CD8-positive, alpha-beta memory T cell (primary cell): ENCODE measurements around the gene FAM193B. TPM values are rescaled to one million over a fixed set of nuclear protein-coding genes. Genes with fewer than 3 reads are reported as not detected.
A peak's percentile ranks its signal among the peaks of the same experiment; 100 is the strongest.

Experiments used
- CTCF ChIA-PET: fragments of 350-600 bp; sonication (Branson Sonifier 250); formaldehyde crosslinking; loops from one replicate; lab custom pipeline; 2021; ENCODE audit warnings: antibody characterized with exemption; lab: Charles Lee
- POLR2A ChIA-PET: fragments of 350-600 bp; sonication (Branson Sonifier 250); formaldehyde crosslinking; loops from one replicate; lab custom pipeline; 2021; ENCODE audit warnings: antibody characterized with exemption; lab: Charles Lee
- DNase-seq, 5 donors: peaks; one replicate each; pipeline versions ENCODE4 v3.0.0 to v3.0.0-alpha.2; 2020 to 2022; ENCODE audit warnings: mixed read lengths in 1 of 5
- H3K27ac ChIP-seq: one replicate; pipeline ENCODE4 v1.7.0; 2013; ENCODE audit warnings: low read depth, mild to moderate bottlenecking, low read length, moderate library complexity
- H3K27me3 ChIP-seq: 2 replicates; pipeline ENCODE4 v1.7.0; 2013; ENCODE audit warnings: low read length, mild to moderate bottlenecking; ENCODE audit not compliant: insufficient read depth, poor library complexity, severe bottlenecking
- H3K36me3 ChIP-seq: 2 replicates; pipeline ENCODE4 v1.7.0; 2013; ENCODE audit warnings: mild to moderate bottlenecking, low read length, moderate library complexity; ENCODE audit not compliant: insufficient read depth
- H3K4me1 ChIP-seq: 2 replicates; pipeline ENCODE4 v1.7.0; 2013; ENCODE audit warnings: mild to moderate bottlenecking, low read length, moderate library complexity; ENCODE audit not compliant: insufficient read depth
- H3K4me3 ChIP-seq: 2 replicates; pipeline ENCODE4 v1.7.0; 2013; ENCODE audit warnings: mild to moderate bottlenecking, low read length
- H3K9me3 ChIP-seq: 2 replicates; pipeline ENCODE4 v1.7.0; 2013; ENCODE audit warnings: mild to moderate bottlenecking, low read length
- H3K27ac Mint-ChIP-seq, 8 donors: one replicate each; pipeline ENCODE4 v1.8.0; 2020 to 2021; ENCODE audit warnings: mixed read lengths in 8 of 8, mild to moderate bottlenecking in 6 of 8, inconsistent platforms in 3 of 8, moderate library complexity in 3 of 8
- H3K27me3 Mint-ChIP-seq, 2 donors: one replicate each; pipeline ENCODE4 v1.8.0; 2020 to 2021; ENCODE audit warnings: mixed read lengths in 2 of 2, mild to moderate bottlenecking in 1 of 2, moderate library complexity in 1 of 2
- H3K36me3 Mint-ChIP-seq, 3 donors: one replicate each; pipeline ENCODE4 v1.8.0; 2020 to 2021; ENCODE audit warnings: mixed read lengths in 3 of 3, inconsistent platforms in 1 of 3, mild to moderate bottlenecking in 1 of 3
- H3K4me1 Mint-ChIP-seq, 3 donors: one replicate each; pipeline ENCODE4 v1.8.0; 2020 to 2021; ENCODE audit warnings: mixed read lengths in 3 of 3, inconsistent platforms in 1 of 3, mild to moderate bottlenecking in 1 of 3
- H3K4me3 Mint-ChIP-seq, 7 donors: one replicate each; pipeline ENCODE4 v1.8.0; 2020 to 2021; ENCODE audit warnings: mixed read lengths in 7 of 7, mild to moderate bottlenecking in 6 of 7, moderate library complexity in 4 of 7, inconsistent platforms in 2 of 7
- H3K9me3 Mint-ChIP-seq, 5 donors: one replicate each; pipeline ENCODE4 v1.8.0; 2020 to 2022; ENCODE audit warnings: mixed read lengths in 5 of 5, mild to moderate bottlenecking in 3 of 5, moderate library complexity in 2 of 5, inconsistent platforms in 1 of 5
- polyA plus RNA-seq: library from polyadenylated mRNA; unstranded; fragments of 300-500 nt; fragmentation: Illumina TruSeq; gene quantifications from one replicate; pipeline ENCODE4 v1.2.3, GENCODE V29; 2021
- total RNA-seq, 2 experiments: library from RNA; stranded (reverse); gene quantifications; one replicate each; pipeline ENCODE4 v1.2.3, GENCODE V29; 2021

Gene FAM193B
- total and polyA plus RNA-seq, 3 experiments from 2014 or later = 8.5 to 76.6 (median 72.9) TPM

DNA sequence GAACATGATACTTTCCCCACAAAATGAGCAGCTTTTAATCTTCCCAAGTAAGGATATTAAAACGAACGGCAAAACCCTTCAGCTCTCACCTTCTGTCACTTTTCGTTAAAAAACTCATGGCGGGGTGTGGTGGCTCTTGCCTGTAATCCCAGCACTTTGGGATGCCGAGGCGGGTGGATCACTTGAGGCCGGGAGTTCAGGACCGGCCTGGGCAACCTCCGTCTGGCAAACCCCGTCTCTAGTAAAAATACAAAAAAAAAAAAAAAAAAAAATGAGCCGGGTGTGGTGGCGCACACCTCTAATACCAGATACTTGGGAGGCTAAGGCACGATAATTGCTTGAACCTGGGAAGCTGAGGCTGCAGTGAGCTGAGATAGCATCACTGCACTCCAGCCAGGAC lies 38.5 kb upstream of the FAM193B start:
- peaks cover 10 to 25% of the 10 kb centered on the region in 2 donors for H3K27me3 Mint-ChIP-seq
- peak overlapping the region; percentile 91 to 100 (median 99) for H3K4me3 Mint-ChIP-seq
- peaks cover 5 to 47% (median 8%) of the 10 kb centered on the region in 3 donors for H3K36me3 Mint-ChIP-seq
- ChIA-PET POLR2A (interaction anchor here (0.7 kb wide), 1 partner anchor 21 kb away, joined by 9 read pairs; no protein-coding TSS in a partner anchor), CTCF (interaction anchor here (1.3 to 1.5 kb wide), 2 partner anchors 15 to 36 kb away, joined by 3 to 5 read pairs; no protein-coding TSS in a partner anchor)
- Histone ChIP-seq H3K4me1 (peaks cover 23% of the 10 kb centered on the region), H3K27ac (peak overlapping the region; percentile 87), H3K27me3 (peaks cover 3% of the 10 kb centered on the region), H3K9me3 (no peaks in the 10 kb centered on the region), H3K4me3 (peak overlapping the region; percentile 90), H3K36me3 (peaks cover 31% of the 10 kb centered on the region)
- H3K27ac Mint-ChIP-seq = peak overlapping the region in 4 of 8 donors; percentile 6 to 99 (median 52)
- peaks cover 20 to 33% (median 27%) of the 10 kb centered on the region in 3 donors for H3K4me1 Mint-ChIP-seq
- no peak for DNase-seq
- H3K9me3 Mint-ChIP-seq = no peaks in the 10 kb centered on the region

DNA sequence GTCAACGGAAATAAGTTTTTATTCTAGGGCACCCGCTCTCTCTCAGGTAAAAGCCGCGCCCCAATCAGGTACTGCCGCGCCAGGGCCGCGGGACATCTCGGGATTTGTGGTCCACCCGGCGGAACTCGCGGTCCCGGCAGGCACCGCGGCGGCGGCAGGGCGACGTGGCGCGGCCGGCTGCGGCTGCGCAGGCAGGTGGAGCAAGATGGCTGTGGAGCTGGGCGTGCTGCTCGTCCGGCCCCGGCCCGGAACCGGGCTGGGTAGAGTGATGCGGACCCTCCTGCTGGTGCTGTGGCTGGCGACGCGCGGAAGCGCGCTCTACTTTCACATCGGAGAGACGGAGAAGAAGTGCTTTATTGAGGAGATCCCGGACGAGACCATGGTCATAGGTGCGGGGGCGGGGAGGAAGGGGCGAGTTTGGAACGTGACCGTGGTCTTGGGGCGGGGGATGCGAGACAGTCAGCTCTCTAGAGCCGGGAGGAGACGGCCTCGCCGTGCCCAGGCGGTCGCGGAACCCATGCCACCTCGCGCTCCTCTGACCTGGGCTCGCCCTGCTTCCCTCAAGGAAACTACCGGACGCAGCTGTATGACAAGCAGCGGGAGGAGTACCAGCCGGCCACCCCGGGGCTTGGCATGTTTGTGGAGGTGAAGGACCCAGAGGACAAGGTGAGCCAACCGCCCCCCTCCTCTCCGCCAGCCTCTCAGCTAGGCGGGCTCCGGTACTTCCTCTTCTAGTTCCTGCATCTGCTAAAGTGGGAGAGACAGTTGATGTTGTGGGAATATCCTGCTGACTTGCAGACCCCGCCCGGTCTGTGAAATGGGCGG lies 37.9 kb upstream of the FAM193B start, which contains the start of gene TMED9:
Gene TMED9, plus strand, starts transcription at position 194 of the 825 bp plus-strand sequence. Its CDS starts 12 bp downstream, at position 206.
- Mint-ChIP-seq H3K4me3 (peak within 1 kb of the TSS; percentile 91 to 100 (median 99)), H3K4me1 (peaks cover 19 to 30% (median 27%) of the 10 kb centered on the region in 3 donors), H3K27ac (peak within 1 kb of the TSS; percentile 72 to 99 (median 97)), H3K27me3 (peaks cover 10 to 26% of the 10 kb centered on the region in 2 donors), H3K36me3 (peaks cover 5 to 44% (median 8%) of the 10 kb centered on the region in 3 donors), H3K9me3 (no peaks in the 10 kb centered on the region)
- H3K4me3 ChIP-seq = peak within 1 kb of the TSS; percentile 90
- no peaks in the 10 kb centered on the region for H3K9me3 ChIP-seq
- peak within 1 kb of the TSS; percentile 87 for H3K27ac ChIP-seq
- peaks cover 23% of the 10 kb centered on the region for H3K4me1 ChIP-seq
- peak; percentile 79 to 90 (median 86) for DNase-seq
- POLR2A ChIA-PET = interaction anchor here (0.6 to 0.9 kb wide), 2 partner anchors 9 to 25 kb away, joined by 4 read pairs; no protein-coding TSS in a partner anchor
- peaks cover 31% of the 10 kb centered on the region for H3K36me3 ChIP-seq
- CTCF ChIA-PET = interaction anchor here (1.0 to 1.5 kb wide), 3 partner anchors 14 to 41 kb away, joined by 3 to 6 read pairs (median 3); no protein-coding TSS in a partner anchor
- H3K27me3 ChIP-seq = peaks cover 3% of the 10 kb centered on the region

DNA sequence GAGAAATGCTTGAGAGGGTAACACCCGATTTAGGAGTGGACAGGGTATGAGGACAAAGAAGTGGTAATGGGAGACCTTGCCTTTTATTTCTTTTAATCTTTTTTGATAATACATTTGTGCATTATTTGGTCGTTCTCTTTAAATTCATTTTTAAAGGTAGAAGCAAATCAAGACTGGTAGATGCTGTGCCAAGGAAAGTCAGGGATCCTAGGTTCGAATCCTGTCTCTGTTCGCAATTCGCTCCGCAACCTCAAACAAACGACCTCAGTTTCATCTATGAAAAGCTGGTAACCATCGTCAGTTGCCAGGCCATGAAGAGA lies 37.3 kb upstream of the FAM193B start:
- Histone ChIP-seq H3K27me3 (peaks cover 3% of the 10 kb centered on the region), H3K9me3 (no peaks in the 10 kb centered on the region), H3K4me1 (peaks cover 23% of the 10 kb centered on the region), H3K27ac (peak overlapping the region; percentile 1), H3K4me3 (peak overlapping the region; percentile 90), H3K36me3 (peaks cover 31% of the 10 kb centered on the region)
- ChIA-PET POLR2A (interaction anchor here (0.9 kb wide), 1 partner anchor 9 kb away, joined by 4 read pairs; no protein-coding TSS in a partner anchor), CTCF (interaction anchor here (1.0 to 1.5 kb wide), 3 partner anchors 15 to 41 kb away, joined by 3 to 6 read pairs (median 3); no protein-coding TSS in a partner anchor)
- no peak for DNase-seq
- no peaks in the 10 kb centered on the region for H3K9me3 Mint-ChIP-seq
- H3K4me3 Mint-ChIP-seq = peak overlapping the region; percentile 91 to 100 (median 99)
- peak overlapping the region; percentile 72 to 99 (median 86) for H3K27ac Mint-ChIP-seq
- peaks cover 19 to 30% (median 27%) of the 10 kb centered on the region in 3 donors for H3K4me1 Mint-ChIP-seq
- H3K36me3 Mint-ChIP-seq = peaks cover 5 to 41% (median 8%) of the 10 kb centered on the region in 3 donors
- peaks cover 10 to 26% of the 10 kb centered on the region in 2 donors for H3K27me3 Mint-ChIP-seq

DNA sequence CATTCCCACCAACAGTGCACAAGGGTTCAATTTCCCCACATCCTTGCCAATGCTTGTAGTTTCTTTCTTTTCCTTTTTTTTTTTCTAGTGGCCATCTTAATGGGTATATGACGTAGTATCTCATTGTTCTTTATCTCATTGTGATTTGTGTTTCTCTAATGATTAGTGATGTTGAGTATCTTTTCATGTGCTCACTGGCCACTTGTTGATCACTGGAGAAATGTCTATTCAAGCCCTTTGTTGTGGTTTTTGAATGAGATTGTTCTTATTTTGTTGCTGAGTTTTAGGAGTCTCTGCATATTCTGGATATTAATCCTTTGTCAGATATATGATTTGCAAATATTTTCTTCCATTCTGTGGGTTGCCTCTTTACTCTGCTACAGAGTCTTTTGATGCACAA lies 36.0 kb upstream of the FAM193B start:
- peaks cover 19 to 30% (median 27%) of the 10 kb centered on the region in 3 donors for H3K4me1 Mint-ChIP-seq
- H3K36me3 Mint-ChIP-seq = peaks cover 2 to 31% (median 8%) of the 10 kb centered on the region in 3 donors
- H3K4me1 ChIP-seq = peaks cover 23% of the 10 kb centered on the region
- H3K4me3 Mint-ChIP-seq = peak overlapping the region in 3 of 7 donors; percentile 10 to 66 (median 19)
- peaks cover 11 to 38% of the 10 kb centered on the region in 2 donors for H3K27me3 Mint-ChIP-seq
- ChIA-PET CTCF (no interaction called here), POLR2A (no interaction called here)
- peaks cover 3% of the 10 kb centered on the region for H3K27me3 ChIP-seq
- no peak overlapping the region for H3K4me3 ChIP-seq
- no peaks in the 10 kb centered on the region for H3K9me3 Mint-ChIP-seq
- H3K27ac Mint-ChIP-seq = no peak overlapping the region
- no peak overlapping the region for H3K27ac ChIP-seq
- peaks cover 22% of the 10 kb centered on the region for H3K36me3 ChIP-seq
- H3K9me3 ChIP-seq = no peaks in the 10 kb centered on the region
- DNase-seq = no peak

DNA sequence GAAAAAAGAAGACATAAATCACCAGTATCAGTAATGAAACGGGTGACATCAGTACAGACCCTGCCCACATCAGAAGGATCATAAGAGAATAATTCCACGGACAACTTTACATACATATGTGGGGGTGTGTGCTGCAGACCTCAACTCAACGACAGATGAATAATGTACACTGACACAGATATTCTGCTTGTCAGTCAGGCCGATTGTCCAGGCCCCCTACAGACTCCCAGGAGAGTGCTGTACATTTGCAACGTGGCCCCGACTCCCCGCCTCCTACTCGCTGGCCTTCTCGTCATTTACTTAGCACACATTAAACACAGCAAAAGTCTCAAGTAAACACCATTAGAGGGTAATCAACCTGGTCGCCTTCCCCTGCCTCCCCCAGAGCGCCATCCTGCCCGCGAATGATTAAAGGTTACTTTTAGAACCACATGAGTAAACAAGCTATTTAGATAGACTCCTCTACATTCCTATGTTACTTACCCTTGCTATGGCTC lies 34.1 kb upstream of the FAM193B start:
- H3K4me3 Mint-ChIP-seq = peak overlapping the region in 1 of 7 donors; percentile 43
- H3K4me1 ChIP-seq = peaks cover 15% of the 10 kb centered on the region
- H3K4me3 ChIP-seq = no peak overlapping the region
- H3K36me3 Mint-ChIP-seq = peaks cover 2 to 12% (median 3%) of the 10 kb centered on the region in 3 donors
- H3K9me3 ChIP-seq = no peaks in the 10 kb centered on the region
- DNase-seq = no peak
- ChIA-PET CTCF (no interaction called here), POLR2A (no interaction called here)
- peaks cover 18 to 54% of the 10 kb centered on the region in 2 donors for H3K27me3 Mint-ChIP-seq
- peaks cover 3% of the 10 kb centered on the region for H3K36me3 ChIP-seq
- H3K4me1 Mint-ChIP-seq = peaks cover 13 to 21% (median 21%) of the 10 kb centered on the region in 3 donors
- H3K27me3 ChIP-seq = peaks cover 3% of the 10 kb centered on the region
- H3K9me3 Mint-ChIP-seq = no peaks in the 10 kb centered on the region
- H3K27ac Mint-ChIP-seq = no peak overlapping the region
- H3K27ac ChIP-seq = no peak overlapping the region

DNA sequence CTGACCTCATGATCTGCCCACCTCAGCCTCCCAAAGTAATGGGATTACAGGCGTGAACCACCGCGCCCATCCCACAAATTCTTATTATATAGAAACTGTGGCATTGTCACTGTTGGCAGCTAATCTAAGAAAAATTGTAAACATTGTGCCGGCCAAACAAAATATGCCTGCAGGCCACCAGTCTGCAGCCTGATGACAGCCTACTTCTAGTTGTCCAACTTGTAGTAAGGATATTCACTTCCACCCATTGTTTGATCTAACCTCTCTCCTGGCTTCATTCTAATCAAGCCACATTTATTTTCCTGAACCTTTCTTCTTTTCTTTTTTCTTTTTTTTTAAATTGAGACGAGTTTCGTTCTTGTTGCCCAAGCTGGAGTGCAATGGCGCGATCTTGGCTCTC lies 24.0 kb upstream of the FAM193B start:
- Histone ChIP-seq H3K4me1 (no peaks in the 10 kb centered on the region), H3K27ac (no peak overlapping the region), H3K27me3 (no peaks in the 10 kb centered on the region), H3K9me3 (no peaks in the 10 kb centered on the region), H3K4me3 (no peak overlapping the region), H3K36me3 (no peaks in the 10 kb centered on the region)
- H3K4me1 Mint-ChIP-seq = no peaks in the 10 kb centered on the region
- POLR2A ChIA-PET = interaction anchor here (0.7 kb wide), 1 partner anchor 1933 kb away, joined by 8 read pairs; no protein-coding TSS in a partner anchor
- no peaks in the 10 kb centered on the region for H3K36me3 Mint-ChIP-seq
- no peak overlapping the region for H3K27ac Mint-ChIP-seq
- no peak for DNase-seq
- CTCF ChIA-PET = no interaction called here
- H3K4me3 Mint-ChIP-seq = no peak overlapping the region
- H3K9me3 Mint-ChIP-seq = no peaks in the 10 kb centered on the region
- H3K27me3 Mint-ChIP-seq = peaks cover 2 to 14% of the 10 kb centered on the region in 2 donors

DNA sequence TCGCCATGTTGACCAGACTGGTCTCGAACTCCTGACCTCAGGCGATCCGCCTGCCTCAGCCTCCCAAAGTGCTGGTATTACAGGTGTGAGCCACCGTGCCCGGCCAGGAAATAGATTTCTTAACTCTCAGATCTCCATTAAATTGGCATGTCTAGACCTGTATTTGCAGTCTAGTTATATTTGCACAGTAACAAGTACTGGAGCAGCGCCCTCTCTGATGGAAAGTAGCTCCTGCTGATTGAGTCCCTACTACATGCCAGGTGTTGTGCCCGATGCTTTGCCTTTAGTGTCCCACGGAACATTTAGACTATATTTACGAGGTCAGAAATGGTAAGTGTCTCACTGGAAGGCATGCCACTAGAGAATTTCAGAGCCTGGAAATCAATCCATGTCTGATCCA lies 21.8 kb upstream of the FAM193B start:
- no peak for DNase-seq
- Mint-ChIP-seq H3K9me3 (no peaks in the 10 kb centered on the region), H3K36me3 (no peaks in the 10 kb centered on the region), H3K27me3 (peaks cover 3 to 10% of the 10 kb centered on the region in 2 donors), H3K27ac (no peak overlapping the region), H3K4me3 (no peak overlapping the region), H3K4me1 (no peaks in the 10 kb centered on the region)
- Histone ChIP-seq H3K36me3 (no peaks in the 10 kb centered on the region), H3K27ac (no peak overlapping the region), H3K9me3 (no peaks in the 10 kb centered on the region), H3K27me3 (no peaks in the 10 kb centered on the region), H3K4me1 (no peaks in the 10 kb centered on the region), H3K4me3 (no peak overlapping the region)
- POLR2A ChIA-PET = no interaction called here
- CTCF ChIA-PET = no interaction called here
